HS-5 (cell line): ENCODE measurements around the gene NPAS3.

ENCODE experiments used
- DNase-seq: peaks from one replicate; pipeline ENCODE4 v3.0.0-alpha.2; 2012; ENCODE audit warnings: low read depth

The NPAS3 gene

DNA sequence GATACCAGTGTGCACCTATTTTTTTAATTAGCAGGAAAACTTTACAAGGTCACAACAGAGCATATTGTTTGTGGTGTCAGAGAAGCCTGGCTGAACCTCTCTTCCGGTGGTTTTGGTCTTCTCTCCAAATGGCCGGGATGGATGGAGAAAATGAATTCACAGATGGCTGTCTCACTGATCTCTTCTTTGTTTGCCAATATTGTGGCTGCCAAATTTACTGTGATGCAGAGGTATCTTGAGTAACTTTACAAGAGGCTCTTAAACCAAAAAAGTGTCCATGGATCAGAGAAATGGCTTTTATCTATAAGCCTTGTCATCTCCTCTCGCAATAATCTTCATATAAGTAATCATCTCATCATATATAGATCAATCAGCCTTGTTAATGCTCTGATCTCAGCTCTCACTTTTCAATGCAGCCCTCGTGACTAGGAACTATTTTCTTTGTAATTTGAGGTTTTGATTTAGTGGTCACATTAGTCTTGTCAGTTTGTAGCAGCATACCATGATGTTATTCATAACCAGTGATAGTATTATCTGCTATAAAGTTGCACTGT lies 704.1 kb downstream of the NPAS3 start:
- DNase-seq: no peak

DNA sequence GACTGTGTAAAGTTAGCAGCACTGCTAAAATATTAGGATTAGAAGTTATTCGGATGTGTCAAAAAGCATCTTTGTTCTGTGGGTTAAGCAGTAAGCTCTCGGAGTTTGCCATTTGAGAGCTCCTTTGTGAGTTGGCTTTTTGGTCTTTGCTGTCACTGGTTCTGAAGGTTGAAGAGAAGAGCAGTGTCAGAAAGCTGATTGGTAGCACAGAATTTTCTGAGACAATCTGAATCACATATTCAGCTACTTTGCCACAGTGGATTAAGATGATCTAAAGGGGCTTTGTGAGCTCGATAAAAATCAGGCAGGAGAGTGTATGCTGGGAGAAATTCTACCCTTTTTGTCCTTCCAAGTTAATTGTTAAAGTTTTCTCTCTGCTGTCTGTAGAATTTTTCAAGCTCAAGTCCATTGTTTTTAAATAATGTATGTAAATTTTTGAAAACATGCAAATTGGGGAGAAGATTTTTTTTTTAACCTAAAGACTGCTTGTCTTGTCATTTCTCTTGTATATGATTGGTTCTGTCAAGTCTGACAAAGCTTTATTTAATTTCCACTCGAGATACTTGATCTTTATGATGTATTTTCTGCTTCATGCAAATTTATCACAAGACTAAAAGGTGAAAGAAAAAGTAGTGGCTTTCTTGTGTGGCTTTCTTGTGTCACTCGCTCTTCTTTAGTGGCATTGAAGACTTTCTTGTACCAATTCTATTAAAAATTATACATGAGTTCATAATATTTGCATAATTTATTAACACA lies 704.9 kb downstream of the NPAS3 start:
- DNase-seq: no peak

DNA sequence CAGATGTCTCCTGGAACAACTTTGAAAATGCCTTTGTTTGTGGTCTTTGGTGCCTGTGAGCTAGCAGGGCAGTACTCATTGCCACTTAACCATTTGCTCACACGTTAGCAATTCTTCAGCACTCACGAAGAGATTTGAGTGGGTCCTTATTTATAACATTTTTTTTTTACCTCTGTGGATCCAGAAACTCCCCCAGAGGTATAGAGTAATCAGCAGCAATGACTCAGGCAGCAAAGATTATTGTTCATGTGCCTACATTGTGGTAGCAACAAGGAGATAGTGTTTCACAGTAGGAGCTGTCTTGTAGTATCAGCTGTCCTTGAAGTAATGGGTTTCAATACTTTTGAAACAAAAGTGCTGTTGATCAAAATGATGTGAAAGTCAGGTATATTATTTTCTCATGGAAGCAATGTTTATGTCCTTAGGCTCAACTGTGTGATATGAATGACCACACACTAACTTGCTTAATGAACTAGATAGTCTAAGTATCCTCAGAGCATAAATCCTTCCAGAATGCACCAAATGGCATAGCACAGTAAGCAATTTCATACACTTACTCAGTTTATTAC lies 708.1 kb downstream of the NPAS3 start:
- DNase-seq: peak; percentile 34

DNA sequence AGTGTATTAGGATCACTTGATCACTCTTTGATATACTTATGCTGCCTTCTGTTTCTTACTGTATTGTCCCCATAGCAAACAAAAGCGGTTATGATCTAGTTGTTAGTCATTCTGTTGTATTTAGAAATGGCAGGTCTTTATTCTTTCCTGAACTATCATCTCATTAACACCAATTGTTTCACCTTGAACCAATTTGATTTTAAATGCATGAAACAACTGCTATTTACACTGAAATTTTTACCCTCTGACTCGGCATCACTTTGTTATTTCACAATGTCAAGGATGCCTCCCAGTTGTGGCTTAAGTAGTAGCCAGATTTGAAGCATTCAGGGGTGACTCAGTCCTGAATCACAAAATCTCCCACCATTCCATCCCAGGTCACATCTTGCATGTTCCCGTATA lies 708.7 kb downstream of the NPAS3 start:
- peak; percentile 95 for DNase-seq

DNA sequence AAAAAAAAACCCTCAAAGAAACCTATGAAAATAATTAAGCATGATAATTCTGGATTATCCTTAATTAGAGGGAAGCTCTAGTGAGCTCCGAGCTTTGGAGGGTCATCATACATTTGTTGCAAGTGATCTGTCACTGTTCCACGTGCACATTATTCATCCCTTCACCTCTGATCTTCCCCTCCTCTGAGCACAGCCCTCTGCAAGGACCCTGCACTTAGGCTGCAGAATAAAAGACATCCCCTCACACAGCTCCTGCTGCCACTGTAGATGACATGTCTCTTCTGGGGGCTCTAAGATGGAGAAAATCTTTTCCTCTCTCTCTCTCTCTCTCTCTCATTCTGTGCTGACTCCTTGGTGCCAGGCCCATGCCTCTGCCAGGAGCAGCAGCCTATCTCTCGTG lies 711.8 kb downstream of the NPAS3 start:
- no peak for DNase-seq

DNA sequence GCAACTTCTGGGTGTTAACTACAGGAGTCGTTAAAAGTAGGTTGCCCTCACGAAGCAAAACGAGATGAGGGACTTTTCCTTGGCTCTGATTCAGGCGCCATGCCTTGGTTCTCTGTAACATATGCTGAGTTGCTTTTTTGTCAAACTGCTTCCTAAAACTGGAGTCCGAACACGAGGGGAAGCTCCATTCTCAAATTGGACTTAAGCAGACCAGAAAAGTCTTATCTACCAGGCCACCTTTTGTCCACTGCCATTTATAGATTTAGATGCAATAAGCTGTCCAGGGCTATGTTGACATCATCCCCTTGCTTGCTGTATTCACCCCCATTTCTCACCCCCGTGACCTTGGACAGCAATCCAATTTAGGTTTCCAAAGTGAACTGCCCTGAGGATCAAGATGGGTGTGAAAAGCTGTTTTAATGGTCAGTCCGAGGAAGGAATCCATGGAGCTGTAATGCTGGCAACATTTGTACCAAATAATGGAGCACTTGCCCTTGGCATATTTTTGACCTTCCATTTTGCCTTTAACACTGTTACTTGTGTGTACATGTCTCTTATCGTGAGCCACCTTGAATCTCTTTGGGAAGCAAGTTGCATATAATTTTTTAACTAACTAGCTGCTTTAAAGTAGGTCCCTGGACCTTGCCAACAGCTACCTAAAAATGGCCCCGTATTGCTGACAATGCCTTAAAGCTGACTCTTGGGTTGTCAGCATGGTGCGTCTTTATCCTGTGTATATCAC lies 714.1 kb downstream of the NPAS3 start:
- no peak for DNase-seq

DNA sequence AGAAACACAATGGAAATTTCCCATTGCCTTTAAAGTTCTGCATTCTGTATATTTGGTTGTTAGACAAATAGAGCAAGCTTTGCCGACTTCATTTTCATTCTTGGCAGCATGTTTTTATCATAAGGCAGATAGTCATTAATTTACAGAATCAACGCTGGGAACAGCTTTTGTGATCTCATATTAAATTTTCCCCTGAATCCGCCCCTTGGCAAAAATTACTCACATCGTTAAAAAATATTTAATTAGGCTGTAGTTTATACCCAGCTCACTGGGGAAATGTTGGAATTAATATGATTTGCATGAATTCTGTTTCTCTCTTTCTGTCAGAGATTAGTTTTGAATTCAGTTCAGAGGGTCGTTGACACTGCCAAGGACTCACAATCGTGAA lies 714.6 kb downstream of the NPAS3 start:
- DNase-seq: no peak

DNA sequence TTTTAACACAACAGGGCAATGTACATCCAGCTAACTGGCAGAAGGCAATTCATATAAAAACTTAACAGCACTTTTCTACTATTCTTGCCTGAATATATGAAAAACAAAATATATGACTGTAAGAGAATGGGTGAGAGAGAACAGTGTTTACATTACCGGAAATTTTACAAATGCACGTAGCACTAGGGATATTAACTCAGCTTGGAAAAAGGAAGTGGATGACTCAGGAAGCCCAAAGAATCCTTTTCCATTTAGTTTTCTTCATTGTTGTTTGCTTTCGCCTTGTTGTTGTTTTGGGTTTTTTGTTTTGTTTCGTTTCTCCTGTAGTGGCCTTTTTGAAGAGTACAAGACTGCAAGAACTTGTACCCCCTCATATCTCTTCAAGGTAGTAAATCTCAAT lies 716.7 kb downstream of the NPAS3 start:
- no peak for DNase-seq

DNA sequence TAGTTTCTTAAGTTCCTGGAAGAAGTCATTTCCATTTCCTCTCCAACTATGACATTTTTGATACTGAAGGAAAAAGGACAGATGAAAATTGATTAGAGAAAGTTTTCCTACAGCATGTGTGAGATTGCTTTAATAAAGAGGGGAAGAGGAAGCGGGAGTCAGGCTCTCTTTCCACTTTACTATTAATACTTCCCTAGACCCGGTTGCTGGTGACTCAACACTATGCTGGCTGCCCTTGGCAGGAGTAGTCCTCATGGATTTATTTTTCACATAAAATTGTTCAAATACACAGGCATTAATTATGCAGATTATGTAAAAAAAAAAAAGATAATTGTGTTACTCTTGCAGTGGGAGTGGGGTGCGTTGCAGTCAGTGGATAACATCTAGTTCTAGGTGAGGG lies 718.8 kb downstream of the NPAS3 start:
- DNase-seq: no peak

DNA sequence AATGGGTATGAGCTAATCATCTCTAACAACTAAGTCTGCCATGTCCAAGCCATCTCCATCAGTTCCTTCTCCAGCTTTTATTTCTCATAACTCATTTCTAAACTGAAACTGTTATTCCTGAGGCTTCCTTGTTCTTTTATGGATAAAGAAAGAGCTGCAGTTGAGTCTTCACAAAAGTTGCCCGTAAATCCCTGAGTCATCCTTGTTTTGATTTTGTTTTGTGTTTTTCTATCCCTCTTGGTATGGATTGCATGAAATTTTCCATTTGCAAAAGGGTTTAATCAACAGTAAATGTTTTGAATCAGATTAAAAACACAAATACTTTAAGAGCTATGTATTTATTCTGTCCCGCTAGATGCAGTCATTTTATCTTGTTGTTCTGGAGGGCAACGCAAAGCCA lies 721.6 kb downstream of the NPAS3 start:
- DNase-seq: no peak

DNA sequence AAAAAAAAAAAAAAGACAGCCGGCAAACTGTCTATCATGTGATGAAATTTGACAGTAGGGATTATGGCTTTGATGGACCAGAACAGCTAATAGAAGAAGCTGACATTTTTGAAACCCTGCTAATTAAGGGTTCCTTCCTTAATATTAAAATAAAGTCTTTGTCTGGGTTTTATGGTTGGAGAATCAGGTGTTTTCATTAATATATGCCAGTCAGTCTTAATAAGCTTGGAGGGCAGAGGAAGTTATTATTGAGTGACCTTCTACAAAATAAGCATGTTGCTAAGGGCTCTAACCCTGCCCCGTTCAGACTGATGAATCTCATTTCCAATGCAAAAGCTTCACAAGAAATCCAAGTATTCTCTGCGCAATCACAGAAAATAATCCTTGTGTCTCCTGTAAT lies 722.4 kb downstream of the NPAS3 start:
- DNase-seq: no peak

DNA sequence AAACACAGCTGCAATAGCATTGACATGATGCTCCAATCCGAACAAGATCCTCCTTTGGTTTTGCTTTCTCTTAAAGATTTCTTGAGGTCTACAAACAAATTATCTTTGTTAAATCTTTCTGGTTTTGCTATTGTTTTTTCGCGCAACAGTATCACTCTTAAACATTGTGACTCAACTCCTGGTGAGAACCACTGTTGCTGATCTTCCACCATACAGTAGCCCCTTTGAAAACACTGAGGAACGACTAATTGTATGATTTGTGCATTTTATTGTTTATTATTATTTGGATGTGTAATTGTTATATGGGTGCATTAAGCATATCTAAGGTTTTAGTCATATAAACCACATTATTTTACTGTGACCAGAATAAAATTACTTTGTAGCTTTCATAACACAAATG lies 729.4 kb downstream of the NPAS3 start:
- no peak for DNase-seq

DNA sequence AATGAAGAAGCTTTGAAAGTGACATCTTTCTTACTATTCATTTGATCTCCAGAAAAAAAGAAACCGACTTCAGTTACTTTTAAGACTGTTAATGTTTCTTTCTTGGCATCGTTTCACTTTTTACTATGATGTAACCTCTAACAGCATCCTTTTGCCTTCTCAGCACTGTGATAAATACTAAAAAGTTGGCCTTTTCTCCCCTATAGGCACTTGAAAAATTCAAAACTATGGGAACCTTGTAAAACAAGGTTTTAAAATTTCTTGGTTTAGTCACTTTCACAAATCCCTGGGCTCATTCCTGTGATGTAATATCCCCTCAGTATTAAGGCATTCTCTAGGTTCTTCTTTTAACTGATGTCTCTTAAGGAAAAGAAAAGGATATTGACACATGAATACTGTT lies 730.4 kb downstream of the NPAS3 start:
- no peak for DNase-seq

DNA sequence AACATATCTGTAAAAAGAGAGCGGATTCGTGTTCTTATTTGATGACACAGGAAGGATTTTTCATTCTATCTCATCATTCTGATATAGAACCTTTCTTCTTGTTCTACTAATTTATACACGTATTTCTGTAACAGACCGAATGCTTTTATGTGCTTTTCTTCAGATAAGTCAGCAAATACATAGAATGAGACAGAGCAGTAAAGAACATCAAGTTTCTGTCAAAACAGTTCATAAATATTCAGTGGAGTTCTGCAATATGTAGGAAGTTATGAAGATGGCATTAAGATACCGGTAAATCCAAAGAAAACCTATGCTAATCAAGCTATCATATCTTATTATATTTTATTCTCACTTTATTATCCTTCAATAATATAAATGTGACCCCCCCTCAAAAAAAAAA lies 731.6 kb downstream of the NPAS3 start:
- DNase-seq: no peak

DNA sequence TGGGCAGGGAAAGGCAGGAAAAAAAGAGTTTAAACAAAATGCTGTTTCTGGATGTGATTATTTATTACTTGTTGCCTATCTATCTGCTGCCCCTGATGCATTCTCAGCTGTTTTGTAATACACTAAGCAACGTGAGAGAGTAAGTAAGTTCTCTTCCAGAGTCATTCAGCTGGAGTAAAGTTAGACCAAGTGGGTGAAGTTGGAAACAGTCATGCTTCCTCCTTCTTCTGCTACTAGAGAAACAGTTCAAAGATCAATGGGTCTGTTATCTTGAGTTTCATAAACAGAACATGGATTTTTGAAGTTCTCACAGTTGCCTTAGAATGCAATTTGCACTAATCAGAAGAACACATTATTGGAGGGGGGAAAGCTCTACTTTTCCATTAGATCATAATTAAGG lies 732.9 kb downstream of the NPAS3 start:
- DNase-seq: no peak

DNA sequence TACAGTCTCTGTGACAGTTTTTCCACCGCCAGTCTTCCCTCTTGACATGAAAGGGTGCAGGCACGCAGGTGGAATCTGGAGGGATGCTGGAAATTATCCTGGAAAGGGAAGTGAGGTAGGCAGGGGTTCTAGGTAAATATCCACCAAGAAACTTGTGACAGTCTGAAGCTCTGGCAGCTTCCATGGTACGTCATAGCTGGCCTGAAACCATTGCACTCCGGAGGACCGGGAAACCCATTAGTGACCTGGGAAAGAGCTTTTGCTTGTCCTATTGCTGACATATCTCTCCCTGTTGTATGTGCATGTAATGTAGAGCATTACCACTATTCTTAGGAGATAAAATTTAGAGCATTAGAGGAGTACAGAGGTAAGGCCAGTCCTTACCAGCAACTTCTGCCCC lies 736.2 kb downstream of the NPAS3 start:
- DNase-seq: no peak

DNA sequence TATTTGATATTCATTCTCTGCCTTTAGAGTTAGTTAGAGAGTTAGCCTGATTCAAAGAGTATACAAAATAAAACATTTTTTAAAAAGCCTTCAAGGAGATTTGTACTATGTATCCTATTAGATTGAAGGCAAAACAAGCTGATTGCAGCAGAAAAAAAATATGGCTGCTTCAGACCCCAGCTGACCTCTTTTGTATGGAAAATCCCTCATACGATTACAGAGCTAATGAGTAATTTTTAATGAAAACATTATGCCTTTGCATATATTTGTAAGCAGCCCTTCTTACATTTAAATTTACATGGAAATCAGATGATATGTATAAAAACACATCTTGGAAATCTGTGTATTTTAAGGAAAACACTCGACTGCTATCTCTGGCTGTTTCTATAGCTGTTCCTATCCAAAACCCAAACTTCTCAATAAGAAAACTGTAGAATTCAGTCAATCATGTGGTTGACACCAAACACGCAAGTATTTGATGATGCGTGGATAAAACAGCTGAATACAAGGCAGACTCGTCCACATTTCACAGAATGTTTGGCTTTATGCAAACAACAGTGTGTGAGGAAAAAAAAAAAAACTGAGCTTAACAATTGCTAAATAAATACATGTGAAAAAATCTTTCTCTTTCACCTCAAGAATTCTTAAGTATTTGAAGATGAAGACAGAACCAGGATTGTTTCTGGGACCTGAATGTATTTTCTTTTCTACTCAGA lies 736.9 kb downstream of the NPAS3 start:
- DNase-seq: no peak

DNA sequence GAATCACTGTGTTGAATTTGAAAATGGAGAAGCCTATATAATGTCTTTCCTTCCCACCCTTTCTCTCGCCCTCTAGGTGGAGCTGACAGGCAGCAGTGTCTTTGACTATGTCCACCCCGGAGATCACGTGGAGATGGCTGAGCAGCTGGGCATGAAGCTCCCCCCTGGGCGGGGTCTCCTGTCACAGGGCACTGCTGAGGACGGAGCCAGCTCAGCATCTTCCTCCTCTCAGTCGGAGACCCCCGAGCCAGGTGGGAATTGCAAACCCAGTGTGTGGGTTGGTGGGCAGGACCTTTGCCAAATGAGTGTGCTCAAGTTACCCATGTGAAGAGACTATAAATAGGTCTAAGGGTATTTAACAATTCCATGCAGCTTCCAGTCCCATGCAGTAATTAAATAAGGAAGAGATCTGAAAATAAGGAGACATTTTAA lies 737.5 kb downstream of the NPAS3 start:
- DNase-seq: peak; percentile 45

DNA sequence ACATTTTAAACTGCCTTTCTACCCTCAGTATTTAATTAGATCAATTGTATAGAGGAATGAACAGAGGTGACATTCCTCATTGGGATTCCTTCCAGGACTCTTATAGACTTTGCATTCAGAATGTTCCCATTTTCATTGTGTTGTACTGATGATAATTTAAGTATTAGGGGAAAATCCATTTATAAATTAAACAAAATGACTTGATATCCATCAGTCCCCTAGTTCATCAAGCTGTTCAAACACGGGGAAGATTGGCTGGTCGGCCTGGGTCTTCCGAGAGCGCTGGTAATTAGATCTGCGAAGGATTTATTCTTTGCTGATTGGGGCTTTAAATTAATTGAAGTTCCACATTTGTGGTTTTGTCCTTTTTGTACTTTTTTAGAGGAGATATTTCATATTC lies 738.2 kb downstream of the NPAS3 start:
- DNase-seq: no peak

DNA sequence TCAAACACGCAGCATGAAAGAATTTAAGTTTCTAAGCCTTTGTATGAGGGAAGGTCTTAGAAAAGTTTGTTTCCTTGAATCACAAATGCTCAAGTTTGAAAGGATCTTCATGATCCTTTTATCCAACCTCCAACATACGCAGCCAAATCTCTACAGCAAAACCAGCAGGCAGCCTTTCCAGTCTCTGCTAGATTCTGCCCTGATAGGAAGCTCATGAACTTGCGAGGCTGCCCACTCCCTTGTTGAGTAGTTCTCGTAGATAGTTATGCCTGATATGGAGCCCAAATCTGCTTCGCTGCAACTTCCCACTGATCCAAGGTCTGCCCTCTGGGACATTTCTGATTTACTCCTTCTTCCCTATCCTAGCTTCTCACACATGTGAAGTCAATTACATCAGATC lies 739.3 kb downstream of the NPAS3 start:
- no peak for DNase-seq

DNA sequence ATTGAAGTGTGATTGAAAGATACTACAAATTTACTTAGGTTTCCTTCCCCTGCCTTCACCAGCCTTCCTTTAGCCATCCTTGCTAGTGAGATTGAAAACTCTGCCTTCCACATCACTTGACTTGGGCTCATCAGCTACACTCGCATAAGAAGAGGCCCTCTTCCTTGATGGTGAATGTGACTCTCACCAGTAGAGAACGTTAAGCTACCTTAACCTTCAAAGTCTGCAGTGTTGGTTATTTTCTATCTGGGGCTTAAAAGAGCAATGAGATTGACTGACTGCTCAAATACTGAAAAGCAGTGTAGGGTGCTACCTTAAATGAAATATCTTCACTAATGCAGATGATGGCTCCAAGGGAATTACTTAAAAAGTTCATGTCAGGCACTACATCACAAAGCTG lies 740.3 kb downstream of the NPAS3 start:
- no peak for DNase-seq

DNA sequence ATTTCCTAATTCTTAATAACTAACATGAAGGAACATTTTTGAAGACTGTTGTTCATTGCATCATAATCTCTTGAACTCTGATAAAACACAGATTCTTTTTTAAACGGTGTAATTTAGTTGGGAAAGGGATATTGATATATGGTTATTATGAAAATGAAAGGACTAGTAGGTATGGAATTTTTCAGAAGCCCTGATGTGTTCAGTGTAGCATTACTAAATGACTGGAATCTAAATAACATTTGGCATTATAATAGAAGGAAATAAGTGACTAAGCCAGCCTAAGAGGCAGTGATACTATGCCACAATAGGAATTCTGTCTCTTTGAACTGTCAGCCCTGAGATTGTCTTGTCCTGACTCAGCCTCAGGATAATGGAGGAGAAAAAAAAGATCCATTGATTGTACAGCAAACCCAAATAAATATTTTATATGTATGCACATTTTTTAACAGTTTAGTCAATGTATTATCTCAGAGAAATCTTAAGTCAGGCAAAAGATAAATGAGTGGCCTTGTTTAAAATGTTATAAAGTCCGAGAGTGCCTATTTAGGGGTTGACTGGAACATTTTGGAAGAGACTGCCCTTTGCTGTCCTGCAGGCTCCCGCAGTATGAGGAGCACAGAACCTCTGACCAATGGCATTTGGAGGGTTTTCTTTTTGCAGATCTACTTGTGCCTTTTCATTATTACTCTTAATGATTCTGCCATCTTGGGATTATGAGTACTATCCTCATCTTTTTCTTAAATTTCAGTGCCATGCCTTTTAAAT lies 741.0 kb downstream of the NPAS3 start:
- DNase-seq: peak; percentile 89
